Esophagus muscularis mucosa (tissue), 4 donors: ENCODE measurements around the gene FOXG1.

Experiments
- EP300 ChIP-seq: sonication (generic); formaldehyde crosslinking; IDR thresholded peaks from one replicate; pipeline ENCODE4 v1.6.1; 2017; ENCODE audit warnings: antibody characterized with exemption
- POLR2A ChIP-seq: fragments of 450-650 bp; IDR thresholded peaks from one replicate; pipeline ENCODE4 v1.6.1; 2017; ENCODE audit warnings: antibody characterized with exemption, moderate library complexity, mild to moderate bottlenecking, low read depth
- POLR2AphosphoS5 ChIP-seq, 2 donors: sonication (generic); formaldehyde crosslinking; IDR thresholded peaks; one replicate each; pipeline ENCODE4 v1.6.1; 2017; ENCODE audit warnings: antibody characterized with exemption in 2 of 2
- TF ChIP-seq, protein P1 (sequence below), 3 experiments: fragments of 200-600 bp in 2 of 3; fragments of 450-650 bp in 1 of 3; sonication (generic) in 2 of 3; IDR thresholded peaks; one replicate each; pipeline ENCODE4 v1.5.1; 2017 to 2019; ENCODE audit warnings: antibody characterized with exemption in 3 of 3, mild to moderate bottlenecking in 2 of 3, moderate library complexity in 1 of 3

DNA sequence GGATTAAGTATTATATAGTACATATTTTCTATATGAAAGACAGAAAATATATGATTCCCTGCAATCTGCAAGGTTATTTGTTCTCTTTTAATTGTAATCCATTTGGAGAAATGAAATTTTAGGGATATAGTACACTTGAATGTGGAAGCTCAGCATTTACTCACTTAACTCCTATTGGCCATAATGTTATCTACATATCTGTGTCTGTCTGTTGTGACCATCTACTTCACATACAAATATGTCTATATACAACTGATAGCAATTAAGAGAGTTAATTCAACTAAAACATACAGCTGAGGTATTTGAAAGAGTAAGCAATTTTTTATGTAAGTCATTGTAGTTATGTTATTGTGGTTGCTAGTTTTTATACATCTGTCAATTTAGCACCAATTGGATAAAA lies 12.9 kb downstream of the FOXG1 start:
- TF ChIP-seq, protein P1, sequence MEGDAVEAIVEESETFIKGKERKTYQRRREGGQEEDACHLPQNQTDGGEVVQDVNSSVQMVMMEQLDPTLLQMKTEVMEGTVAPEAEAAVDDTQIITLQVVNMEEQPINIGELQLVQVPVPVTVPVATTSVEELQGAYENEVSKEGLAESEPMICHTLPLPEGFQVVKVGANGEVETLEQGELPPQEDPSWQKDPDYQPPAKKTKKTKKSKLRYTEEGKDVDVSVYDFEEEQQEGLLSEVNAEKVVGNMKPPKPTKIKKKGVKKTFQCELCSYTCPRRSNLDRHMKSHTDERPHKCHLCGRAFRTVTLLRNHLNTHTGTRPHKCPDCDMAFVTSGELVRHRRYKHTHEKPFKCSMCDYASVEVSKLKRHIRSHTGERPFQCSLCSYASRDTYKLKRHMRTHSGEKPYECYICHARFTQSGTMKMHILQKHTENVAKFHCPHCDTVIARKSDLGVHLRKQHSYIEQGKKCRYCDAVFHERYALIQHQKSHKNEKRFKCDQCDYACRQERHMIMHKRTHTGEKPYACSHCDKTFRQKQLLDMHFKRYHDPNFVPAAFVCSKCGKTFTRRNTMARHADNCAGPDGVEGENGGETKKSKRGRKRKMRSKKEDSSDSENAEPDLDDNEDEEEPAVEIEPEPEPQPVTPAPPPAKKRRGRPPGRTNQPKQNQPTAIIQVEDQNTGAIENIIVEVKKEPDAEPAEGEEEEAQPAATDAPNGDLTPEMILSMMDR (IDR thresholded peaks at IDR 0.05) = no peak
- TF ChIP-seq POLR2AphosphoS5 (IDR thresholded peaks at IDR 0.05) (no peak), POLR2A (no peak), EP300 (no peak)
